Liver (tissue), 3 donors: ENCODE measurements around the gene DSEL.

Experiments used
- CTCF ChIP-seq: fragments of 150-350 bp; IDR thresholded peaks from 2 replicates; pipeline ENCODE4 v1.5.1; 2017; ENCODE audit warnings: improper control_type of control experiment, low read depth, low read length; ENCODE audit not compliant: missing input control
- FOXA1 ChIP-seq: IDR thresholded peaks from 2 replicates; pipeline ENCODE4 v1.6.1; 2016; ENCODE audit warnings: antibody characterized with exemption
- GABPA ChIP-seq, 2 donors: IDR thresholded peaks in 1 of 2; conservative IDR thresholded peaks in 1 of 2; 2 replicates each; pipeline ENCODE4 v1.6.1; 2016; ENCODE audit warnings: antibody characterized with exemption in 2 of 2, mild to moderate bottlenecking in 1 of 2, moderate library complexity in 1 of 2
- JUND ChIP-seq, 2 donors: IDR thresholded peaks; 2 replicates each; pipeline ENCODE4 v1.6.1; 2016; ENCODE audit warnings: antibody characterized with exemption in 2 of 2
- MAX ChIP-seq: IDR thresholded peaks from 2 replicates; pipeline ENCODE4 v1.6.1; 2016; ENCODE audit warnings: antibody characterized with exemption
- NR2F2 ChIP-seq: IDR thresholded peaks from 2 replicates; pipeline ENCODE4 v1.6.1; 2016; ENCODE audit warnings: antibody characterized with exemption
- RAD21 ChIP-seq, 2 donors: IDR thresholded peaks; 2 replicates each; pipeline ENCODE4 v1.6.1; 2016; ENCODE audit warnings: antibody characterized with exemption in 2 of 2, mild to moderate bottlenecking in 2 of 2
- REST ChIP-seq: IDR thresholded peaks from 2 replicates; pipeline ENCODE4 v1.6.1; 2016; ENCODE audit warnings: antibody characterized with exemption, mild to moderate bottlenecking
- SP1 ChIP-seq: IDR thresholded peaks from 2 replicates; pipeline ENCODE4 v1.6.1; 2018; ENCODE audit warnings: antibody characterized with exemption, mild to moderate bottlenecking
- TAF1 ChIP-seq: conservative IDR thresholded peaks from 2 replicates; pipeline ENCODE4 v1.6.1; 2016; ENCODE audit warnings: antibody characterized with exemption, mild to moderate bottlenecking
- YY1 ChIP-seq: IDR thresholded peaks from 2 replicates; pipeline ENCODE4 v1.6.1; 2016; ENCODE audit warnings: antibody characterized with exemption, mild to moderate bottlenecking
- ZBTB33 ChIP-seq: IDR thresholded peaks from 2 replicates; pipeline ENCODE4 v1.6.1; 2016; ENCODE audit warnings: antibody characterized with exemption
- donor health status: healthy.
- donor health status: healthy.

- TF ChIP-seq CTCF (no peak), SP1 (no peak), TAF1 (no peak), JUND (IDR thresholded peaks at IDR 0.05) (no peak), FOXA1 (no peak), RAD21 (IDR thresholded peaks at IDR 0.05) (no peak), GABPA (IDR thresholded peaks at IDR 0.05 in 1 of 2, conservative IDR thresholded peaks at IDR 0.05 in 1 of 2) (no peak), NR2F2 (no peak), REST (no peak), MAX (no peak), YY1 (no peak), ZBTB33 (no peak)
Measured at GRCh38 chr18:67517444-67517765, 885 bp upstream of the DSEL start.
